Activated effector memory CD4-positive, alpha-beta T cell treated with Interleukin-2 at 50 U/mL for 16 hours (primary cell): ENCODE results near the gene CIAO3.
"Not testable (repeated sequence)": the region's sequence is repeated elsewhere in the genome, so short reads cannot be mapped to it uniquely, and the experiment has no call there.

Experiments used
- DNase-seq: peaks from one replicate; pipeline ENCODE4 v3.0.0-alpha.2; 2020

CIAO3 gene

DNA sequence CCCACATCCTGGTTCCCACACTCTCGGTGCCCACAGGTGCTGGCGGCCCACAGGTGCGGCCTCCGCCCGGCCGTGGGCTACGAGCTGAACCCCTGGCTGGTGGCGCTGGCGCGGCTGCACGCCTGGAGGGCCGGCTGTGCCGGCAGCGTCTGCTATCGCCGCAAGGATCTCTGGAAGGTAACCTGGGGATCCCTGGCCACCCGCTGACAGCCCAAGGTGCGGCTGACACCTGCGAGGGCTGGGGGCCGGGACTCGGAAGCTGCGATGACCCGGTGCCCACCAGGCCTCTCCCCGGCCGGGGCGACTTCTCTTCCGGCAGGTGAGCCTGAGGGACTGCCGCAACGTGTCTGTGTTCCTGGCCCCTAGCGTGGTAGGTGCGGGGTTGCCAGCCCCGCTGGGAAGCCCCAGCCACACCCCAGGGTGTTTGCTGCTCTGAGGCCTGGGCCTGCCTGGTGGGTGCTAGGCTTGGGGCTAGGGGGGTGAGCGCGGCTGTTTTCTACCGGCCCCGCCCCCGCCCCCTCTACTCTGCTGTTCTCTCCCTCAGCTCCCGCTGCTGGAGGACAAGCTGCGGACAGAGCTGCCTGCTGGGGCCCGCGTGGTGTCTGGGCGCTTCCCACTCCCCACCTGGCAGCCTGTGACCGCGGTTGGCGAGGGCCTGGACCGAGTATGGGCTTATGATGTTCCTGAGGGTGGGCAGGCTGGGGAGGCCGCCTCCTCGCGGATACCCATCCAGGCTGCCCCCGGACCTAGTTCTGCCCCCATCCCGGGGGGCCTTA is 18.8 kb downstream of the CIAO3 start:
- DNase-seq, result no peak

DNA sequence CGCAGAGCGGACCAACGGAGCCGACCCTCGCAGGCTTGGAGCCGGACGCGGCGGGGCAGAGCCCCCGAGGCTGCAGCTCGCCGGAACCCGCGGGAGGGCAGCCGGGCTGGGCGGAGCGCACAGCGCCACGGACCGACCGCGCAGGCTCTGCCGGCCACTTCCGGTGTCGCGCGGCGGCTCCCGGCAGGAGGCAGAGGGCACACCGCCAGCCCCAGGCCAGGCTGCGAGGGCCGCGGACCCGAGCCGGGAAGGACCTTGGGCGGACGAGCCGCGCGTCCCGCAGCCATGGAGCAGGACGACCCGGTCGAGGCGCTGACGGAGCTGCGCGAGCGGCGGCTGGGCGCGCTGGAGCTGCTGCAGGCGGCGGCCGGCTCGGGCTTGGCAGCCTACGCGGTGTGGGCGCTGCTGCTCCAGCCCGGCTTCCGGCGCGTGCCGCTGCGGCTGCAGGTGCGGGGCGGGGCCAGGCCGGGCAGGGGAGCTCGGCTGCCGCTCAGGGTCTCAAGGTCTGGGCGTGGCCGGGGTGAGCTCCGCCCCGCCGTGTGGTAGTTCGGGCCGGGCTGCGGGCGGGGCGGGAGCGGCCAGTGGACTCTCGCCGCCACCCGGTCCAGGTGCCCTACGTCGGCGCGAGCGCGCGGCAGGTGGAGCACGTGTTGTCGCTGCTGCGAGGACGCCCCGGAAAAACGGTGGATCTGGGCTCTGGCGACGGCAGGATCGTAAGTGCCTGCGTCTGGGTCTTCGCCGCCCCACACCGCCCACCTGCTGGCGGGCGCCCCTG is 19.6 kb downstream of the CIAO3 start, which contains the start of gene ANTKMT:
Gene ANTKMT (plus strand): TSS at position 157 of the 775 bp plus-strand sequence. CDS start 129 bp downstream, at position 286.
- peak; percentile 58 for DNase-seq

DNA sequence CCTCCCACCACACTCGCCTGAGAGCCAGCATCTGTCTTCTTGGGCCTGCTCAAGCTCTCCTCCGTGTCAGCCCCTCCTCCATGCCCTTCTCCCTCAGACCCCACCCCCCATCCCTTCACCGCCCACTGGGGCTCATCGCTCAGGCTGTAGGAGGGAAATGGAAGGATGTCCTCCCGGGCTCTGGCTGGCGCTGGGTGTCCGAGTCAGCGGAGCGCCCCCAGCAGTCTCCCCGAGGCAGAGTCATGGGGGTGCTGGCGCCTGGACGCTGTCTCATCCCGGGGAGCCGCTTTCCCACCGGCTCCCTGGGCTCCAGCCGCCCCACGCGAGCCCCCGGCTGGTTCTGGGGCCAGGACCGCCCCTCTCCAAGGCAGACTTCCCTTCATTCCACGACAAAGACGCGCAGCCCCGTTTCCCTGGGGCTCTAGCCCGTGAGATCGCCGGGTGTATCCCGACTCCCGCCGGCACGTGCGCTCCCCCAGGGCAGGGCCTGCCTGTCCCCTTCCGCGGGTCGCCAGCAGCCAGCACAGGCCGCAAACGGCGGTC is 20.3 kb downstream of the CIAO3 start:
- DNase-seq, result no peak

DNA sequence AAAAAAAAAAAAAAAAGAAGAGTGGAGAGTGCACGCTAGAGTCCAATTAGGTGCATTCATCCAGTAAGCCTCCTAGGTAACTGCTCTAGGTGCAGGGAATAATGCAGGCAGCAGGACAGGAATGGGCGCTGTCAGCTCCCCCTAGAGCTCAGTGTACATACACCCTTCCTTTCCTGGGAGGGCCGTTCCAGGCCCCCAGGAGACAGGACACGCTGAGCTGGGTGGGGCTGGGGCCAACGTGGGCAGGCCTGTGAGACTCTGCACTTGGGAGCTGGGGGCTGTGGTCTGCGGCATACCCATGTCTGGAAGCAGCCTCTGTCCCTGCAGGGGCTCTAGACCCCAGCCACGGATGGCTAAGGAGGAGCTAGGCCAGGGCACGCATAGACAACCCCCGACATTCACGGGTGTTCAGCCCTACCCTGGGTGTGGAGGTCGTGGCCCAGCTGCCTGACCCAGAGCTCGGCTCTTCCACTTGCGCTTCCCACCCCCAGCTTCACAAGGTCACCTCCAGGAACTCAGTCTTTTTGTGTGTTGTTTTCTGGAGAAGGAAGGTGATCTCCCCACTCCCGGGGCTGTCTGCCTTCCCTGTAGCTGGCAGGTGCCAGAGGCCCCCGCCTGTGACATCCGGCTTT is 20.9 kb downstream of the CIAO3 start:
- DNase-seq, result no peak

DNA sequence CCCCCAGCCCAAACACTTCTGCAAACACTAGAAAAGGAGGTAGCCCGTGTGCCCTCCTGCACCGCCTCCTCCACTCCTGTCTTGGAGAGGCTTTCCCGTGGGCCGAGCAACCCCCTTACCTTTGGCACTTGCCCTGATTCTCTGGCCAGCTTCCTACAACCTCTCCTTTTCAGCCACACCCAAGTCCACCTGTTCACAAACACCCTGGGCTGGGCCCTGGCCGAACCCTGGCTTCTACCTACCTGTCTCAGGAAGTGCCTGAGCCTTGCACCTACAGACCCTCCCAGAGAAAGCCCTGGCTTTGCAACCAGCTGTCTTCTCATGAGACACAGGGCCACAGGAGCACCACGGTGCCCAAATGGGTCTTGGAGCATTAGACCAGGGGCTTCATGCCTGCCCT is 21.9 kb downstream of the CIAO3 start:
- no peak for DNase-seq

DNA sequence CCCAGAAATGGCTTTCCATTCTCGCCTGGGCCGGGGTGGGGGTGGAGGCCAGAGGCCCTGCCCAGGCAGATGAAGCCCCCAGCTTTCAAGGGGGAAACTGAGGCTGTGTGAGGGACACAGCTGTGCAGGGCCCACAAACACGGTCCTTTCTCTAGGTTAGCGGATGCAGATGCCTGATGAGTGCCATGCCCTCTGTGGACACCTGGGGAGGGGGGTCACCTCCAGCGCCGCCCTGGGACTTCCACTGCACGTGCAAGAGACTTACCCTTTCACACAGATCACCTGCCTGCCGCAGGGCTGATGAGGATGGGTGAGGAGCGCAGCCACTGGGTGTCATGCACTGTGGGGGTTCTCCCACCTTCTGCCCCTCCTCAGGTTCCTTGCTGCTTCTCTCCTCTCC is 22.4 kb downstream of the CIAO3 start:
- no peak for DNase-seq

DNA sequence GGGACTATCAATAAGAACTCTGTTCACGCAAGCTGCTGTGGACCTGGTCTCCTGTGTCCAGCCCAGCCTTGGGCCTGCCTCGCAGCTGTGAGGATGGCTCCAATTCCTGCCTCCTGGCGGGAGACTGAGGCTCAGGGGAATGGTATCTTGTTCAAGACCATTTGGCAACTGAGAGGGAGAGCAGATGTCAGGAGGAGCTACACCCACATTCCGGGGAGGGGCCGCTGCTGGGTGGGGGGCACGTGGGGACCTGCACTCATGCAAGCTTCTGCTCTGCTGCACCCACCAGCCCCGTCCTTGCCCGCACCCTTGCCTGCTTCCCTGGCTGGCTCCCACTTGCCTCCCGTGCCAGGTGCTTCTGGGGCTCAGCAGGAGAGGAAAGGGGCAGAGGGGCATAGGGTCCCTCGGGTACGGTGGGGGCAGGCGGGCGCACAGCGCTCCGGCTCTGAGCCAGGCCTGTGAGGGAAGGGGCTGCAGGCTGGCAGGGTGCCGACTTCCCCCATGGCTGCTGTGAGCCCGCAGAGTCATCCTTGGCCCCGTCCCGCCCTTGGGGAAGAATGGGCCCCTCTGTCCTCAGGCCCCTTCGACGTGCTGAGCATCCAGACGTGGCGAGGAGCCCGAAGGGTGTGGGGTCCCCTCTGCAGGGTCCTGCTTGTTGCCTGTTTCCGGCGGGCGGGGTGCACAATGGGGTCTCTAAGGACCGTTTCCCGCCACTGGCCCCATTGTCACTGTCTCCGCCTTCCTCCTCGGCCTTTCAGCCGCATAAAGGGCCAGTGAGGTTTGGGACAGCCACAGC is 23.1 kb downstream of the CIAO3 start:
- DNase-seq, result no peak

DNA sequence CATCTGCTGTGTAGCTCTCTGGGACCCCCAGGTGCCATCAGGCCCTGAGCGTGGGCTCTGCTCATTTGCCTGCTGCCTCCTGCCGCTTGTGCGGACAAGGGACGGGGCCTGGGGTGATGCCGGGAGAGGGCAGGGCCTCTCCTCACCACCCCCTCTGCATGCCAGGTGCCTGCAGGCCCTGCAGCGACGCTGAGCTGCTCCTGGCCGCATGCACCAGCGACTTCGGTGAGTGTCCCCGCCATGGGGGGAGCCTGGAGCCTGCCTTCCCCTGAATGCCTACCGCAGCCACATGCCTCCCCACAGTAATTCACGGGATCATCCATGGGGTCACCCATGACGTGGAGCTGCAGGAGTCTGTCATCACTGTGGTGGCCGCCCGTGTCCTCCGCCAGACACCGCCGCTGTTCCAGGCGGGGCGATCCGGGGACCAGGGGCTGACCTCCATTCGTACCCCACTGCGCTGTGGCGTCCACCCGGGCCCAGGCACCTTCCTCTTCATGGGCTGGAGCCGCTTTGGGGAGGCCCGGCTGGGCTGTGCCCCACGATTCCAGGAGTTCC is 23.9 kb downstream of the CIAO3 start:
- DNase-seq, result no peak

DNA sequence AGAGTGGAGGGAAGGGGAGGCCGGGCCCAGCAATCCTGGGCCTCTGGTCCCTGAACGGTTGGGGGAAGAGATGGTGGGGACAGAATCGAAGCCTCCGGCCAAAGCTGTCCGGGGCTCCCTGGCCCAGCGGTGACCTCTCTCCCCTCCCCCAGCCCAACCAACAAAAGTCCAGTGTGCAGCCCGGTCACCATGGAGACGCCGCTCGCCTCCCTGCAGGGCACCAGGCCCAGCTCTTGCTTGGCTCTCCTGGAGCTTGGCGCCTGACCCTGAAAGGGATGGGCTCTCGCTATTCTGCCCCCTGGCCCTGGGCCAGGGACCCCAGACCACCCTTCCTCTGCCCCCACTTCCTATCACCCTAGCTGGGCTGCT is 24.6 kb downstream of the CIAO3 start:
- DNase-seq, result no peak

DNA sequence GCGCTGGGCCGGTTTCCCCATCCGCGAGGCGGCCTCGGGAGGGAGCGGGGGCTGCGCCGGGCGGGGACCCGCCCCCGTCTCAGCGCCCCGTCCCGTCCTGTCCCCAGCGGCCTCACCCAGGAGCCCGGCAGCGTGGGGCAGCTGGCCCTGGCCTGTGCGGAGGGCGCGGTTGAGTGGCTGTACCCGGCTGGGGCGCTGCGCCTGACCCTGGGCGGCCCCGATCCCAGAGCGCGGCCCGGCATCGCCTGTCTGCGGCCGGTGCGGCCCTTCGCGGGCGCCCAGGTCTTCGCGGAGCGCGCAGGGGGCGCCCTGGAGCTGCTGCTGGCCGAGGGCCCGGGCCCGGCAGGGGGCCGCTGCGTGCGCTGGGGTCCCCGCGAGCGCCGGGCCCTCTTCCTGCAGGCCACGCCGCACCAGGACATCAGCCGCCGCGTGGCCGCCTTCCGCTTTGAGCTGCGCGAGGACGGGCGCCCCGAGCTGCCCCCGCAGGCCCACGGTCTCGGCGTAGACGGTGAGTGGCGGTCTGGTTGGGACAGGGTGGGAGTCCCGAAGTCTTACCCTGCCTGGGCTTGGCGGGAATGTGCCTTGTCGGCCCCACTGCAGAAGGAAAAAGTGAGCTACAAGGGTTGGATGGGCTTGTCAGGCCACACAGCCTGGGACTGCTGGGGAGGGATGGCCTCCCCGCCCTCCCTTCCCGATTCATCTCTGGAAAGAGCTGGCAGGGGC is 25.2 kb downstream of the CIAO3 start:
- DNase-seq, result no peak

DNA sequence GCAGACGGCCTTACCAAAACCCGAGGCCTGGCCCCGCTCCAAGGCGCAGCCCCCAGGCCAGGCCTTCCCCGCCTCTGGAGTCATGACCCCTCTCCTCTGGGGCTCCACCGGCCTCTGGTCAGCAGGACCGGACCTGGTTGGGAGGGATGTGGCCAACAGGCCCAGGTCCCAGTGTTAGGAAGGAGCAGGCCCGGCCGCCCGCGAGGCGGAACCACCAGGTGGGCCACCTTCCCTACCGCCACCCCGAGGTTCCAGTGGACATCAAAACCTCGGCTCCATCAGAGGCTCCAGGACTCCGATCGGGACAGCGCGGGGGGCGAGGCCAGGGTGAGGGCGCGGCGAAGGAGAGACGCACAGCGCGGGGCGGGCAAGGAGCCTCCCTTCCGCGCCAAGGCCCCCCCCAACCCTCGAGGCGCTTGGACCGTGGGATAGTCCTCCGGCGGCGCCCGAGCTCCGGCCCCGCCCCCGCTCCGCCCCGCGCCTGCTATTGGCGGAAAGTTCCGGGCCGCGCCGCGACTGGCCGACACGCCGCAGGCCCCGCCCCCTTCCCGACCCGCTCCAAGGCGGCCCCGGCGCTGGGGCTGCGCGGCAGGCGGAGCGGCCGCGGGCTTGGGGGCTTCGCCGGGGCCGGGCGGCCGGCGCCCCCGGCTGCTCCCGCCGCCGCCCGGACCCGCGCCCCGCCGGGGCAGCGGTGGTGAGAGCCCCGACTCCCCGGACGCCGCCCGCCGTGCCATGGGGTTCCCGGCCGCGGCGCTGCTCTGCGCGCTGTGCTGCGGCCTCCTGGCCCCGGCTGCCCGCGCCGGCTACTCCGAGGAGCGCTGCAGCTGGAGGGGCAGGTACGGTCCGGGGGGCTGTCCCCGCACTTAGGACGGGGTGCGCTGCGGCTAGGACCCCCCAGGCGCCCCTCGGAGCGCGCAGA is 26.0 kb downstream of the CIAO3 start, which contains the start of gene METRN:
Gene METRN (plus strand): TSS at position 561 of the 919 bp plus-strand sequence. CDS start 172 bp downstream, at position 733.
- DNase-seq, result peak; percentile 81

DNA sequence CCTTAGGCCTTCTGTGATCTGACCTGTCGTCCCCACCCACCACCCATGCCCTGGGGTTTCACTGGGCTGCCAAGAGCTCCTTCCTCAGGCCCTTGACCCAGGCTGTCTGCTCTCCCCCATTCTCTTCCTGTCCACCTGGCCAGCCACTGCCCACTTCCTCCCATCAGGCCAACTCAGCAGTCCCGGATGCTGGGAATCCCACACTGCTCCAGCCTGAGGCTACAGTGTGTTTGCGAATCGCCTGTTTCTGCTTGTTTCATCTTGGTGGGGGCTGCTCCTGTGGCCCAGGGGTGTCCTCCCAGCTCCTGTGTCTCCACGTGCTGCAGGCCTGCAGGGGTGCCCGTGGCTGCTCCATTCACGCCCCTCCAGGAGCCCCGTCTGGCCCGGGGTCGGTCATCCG is 26.7 kb downstream of the CIAO3 start:
- no peak for DNase-seq

DNA sequence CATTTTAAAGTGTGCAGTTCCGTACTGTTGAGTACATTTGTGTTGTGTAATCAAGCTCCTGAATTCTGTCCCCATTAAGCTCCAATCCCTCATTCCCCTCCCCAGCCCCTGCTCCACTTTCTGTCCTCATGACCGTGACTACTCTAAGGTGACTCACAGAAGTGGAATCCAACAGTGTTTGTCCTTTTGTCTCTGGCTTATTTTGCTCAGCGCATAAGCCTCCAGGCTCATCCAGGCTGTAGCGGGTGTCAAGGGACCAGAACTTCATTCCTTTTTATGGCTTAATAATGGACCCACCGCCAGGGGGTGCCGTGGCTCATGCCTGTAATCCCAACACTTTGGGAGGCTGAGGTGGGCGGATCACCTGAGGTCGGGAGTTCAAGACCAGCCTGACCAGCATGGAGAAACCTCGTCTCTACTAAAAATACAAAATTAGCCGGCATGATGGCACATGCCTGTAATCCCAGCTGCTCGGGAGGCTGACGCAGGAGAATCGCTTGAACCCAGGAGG is 28.0 kb downstream of the CIAO3 start:
- DNase-seq, result not testable (repeated sequence)

DNA sequence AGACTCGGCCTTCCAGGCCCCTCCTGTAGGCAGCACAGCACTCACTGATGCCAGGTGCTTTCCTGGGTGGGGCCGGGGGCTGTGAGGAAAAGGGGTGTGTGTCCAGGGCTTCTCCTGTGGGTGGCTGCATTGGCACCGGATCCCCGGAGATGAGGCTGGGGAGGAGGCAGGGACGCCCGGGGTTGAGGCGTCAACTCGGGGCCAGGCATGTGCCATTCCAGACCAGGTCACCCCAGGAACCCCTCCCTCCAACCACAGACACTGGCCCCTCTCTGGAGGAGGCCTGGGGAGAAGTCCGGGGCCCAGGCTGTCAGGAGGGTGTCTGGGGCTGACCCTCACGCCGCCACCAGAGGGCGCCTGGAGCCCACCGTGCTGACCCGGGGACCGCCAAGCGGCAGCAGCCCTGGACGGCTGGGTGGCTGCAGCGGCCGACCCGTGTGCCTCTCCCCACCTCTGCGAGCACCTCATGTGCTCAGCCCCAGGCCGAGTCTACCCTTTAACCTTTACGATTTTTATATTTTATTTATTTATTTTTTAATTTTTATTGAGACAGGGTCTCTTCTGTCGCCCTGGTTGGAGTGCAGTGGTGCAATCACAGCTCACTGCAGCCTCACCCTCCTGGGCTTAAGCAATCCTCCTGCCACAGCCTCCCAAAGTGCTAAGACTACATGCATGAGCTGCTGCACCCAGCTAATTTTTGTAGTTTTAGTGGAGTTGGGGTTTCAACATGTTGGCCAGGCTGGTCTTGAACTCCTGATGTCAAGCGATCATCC is 29.1 kb downstream of the CIAO3 start:
- peak; percentile 65 for DNase-seq

DNA sequence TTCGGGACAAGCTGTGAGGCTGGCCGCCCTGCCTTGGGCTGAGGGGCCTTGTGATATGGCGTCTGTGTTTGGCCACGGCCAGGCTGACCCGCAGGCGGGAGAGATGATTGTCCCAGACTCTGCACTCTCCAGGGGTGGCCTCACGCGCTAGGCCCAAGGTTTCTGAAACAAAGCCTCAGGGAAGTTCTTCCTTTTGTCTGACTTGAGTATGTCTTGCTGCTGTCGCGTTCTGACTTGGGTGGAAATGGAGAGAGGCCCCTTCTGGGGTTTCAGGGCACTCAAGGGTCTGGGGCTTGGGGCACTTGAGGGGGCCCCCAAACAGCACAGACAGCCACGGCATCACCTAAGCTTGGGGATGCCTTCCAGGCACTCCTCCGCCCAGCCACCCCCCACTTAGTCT is 29.7 kb downstream of the CIAO3 start:
- DNase-seq, result no peak

DNA sequence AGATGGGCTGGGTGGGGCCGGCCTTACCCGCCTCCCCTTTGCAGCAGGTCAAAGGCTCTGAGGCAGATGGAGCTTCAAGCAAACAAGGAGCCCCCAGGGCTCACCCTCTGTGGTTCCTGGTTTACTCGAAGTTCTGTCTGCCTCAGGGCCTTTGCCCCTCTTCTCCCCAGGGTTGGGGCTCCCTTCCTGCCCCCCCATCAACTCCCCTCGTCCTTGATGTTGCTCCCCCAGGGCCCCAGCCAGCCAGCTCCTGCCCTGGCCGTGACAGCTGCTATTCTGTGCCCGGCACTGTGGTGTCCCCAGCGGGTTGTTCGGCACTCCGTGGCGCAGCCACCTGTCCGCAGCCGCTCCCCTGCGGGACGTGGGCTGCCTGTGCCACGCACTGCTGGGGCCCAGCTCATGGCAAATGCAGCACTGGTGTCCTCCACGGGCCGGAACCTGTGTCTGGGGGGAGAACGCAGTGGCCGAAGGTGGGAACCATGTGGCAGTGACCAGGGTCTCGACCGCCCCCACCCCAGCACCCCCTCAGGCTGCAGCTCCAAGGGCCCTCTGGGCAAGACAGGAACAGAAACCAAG is 30.2 kb downstream of the CIAO3 start:
- DNase-seq, result no peak

DNA sequence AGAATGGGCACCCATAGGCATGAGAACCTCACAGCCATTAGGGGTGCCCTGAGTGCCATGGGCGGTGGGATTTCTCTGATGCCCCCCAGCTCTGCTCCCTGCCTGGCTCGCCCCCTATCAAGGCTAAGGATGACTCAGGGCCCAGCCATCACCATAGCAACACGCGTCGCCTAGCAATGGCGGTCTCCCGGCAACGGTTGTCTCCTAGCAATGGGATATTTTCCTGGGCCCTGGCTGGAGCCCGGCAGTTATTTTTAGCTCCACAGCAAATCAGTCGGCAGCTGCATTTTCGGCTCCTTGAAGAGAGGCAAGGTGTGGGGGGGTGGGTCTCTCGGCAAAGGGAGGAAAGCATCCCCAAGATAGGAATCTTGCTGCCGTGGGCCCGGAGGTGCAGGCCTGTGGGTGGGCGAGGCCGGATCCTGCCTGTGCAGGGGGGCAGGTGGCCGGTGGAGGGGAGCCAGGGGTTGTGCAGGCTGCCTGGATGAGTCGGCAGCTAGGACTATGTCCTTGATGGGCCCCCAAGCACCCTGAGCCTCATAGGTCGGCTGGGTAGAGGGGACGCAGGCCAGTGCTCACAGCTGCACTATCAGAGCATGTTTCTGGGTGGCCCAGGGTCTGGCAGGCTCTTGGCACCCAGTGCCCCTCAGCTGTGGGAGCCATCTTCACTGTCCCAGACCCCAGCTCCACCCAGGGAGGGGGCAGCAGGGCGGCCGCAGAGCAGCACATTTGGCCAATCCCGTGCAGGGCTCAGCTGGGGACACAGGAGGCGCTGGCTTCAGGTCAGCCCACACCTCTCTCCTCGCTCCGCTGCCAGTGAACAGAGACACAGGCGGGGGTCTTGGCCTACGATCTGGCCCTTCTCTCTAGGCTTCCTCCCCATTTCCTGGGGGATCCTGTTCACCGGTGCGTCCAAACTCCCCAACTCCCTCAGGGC is 31.0 kb downstream of the CIAO3 start:
- DNase-seq, result no peak

DNA sequence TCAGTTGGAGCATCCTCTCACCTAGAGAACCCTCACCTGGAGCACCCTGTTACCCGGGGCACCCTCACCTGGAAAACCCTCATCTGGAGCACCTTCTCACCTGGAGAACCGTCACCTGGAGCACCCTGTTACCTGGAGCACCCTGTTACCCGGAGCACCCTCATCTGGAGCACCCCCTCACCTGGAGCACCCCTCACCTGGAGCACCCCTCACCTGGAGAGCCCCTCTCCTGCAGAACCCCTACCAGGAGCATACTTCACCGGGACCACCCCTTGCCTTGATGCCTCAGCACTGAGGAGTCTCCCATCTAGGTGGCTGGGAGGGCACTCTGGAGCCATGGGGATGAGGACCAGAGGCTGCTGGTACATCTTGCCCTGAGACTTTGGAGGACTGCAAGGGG is 31.8 kb downstream of the CIAO3 start:
- no peak for DNase-seq
